Measurements from ENCODE around the gene STOX2. TPM values are rescaled to one million over a fixed set of nuclear protein-coding genes. Genes with fewer than 3 reads are reported as not detected.

The STOX2 gene
- total and polyA plus RNA-seq, 2 donors, result 1.3 to 5.3 TPM

GRCh38 chr4:184012937-184013336 lies 107.8 kb downstream of the STOX2 start:
- Histone ChIP-seq H3K4me3 (ENCODE audit: low read length in 2 of 2) (no peak overlapping the region), H3K27ac (ENCODE audit: low read depth in 1 of 2, low read length in 1 of 2) (peak overlapping the region in 1 of 2 donors; percentile 56), H3K27me3 (ENCODE audit: control insufficient read depth in 2 of 2, insufficient read depth in 1 of 2, low read length in 1 of 2) (no peaks in the 10 kb centered on the region), H3K9me3 (ENCODE audit: control insufficient read depth in 2 of 2, insufficient read depth in 1 of 2, low read length in 1 of 2) (peaks cover 0 to 13% of the 10 kb centered on the region in 2 donors), H3K36me3 (ENCODE audit: control insufficient read depth in 2 of 2, insufficient read depth in 2 of 2, low read length in 1 of 2) (no peaks in the 10 kb centered on the region), H3K4me1 (ENCODE audit: control insufficient read depth in 2 of 2, insufficient read depth in 2 of 2, low read length in 2 of 2) (peaks cover 6 to 31% of the 10 kb centered on the region in 2 donors)
- DNase-seq (ENCODE audit: low read depth in 6 of 9, low spot score in 9 of 9), result peak in 7 of 9 donors; percentile 15 to 75 (median 44)
- 4% methylated on average over 3 of the region's 3 CpGs for WGBS

- WGBS, result 96% methylated on average over 6 of the region's 6 CpGs
- H3K4me1 ChIP-seq (ENCODE audit: control insufficient read depth in 2 of 2, insufficient read depth in 2 of 2, low read length in 2 of 2), result peaks cover 6 to 31% of the 10 kb centered on the region in 2 donors
- peaks cover 0 to 12% of the 10 kb centered on the region in 2 donors for H3K9me3 ChIP-seq (ENCODE audit: control insufficient read depth in 2 of 2, insufficient read depth in 1 of 2, low read length in 1 of 2)
- no peak overlapping the region for H3K27ac ChIP-seq (ENCODE audit: low read depth in 1 of 2, low read length in 1 of 2)
- no peak for DNase-seq (ENCODE audit: low read depth in 6 of 9, low spot score in 9 of 9)
- H3K27me3 ChIP-seq (ENCODE audit: control insufficient read depth in 2 of 2, insufficient read depth in 1 of 2, low read length in 1 of 2), result no peaks in the 10 kb centered on the region
- no peaks in the 10 kb centered on the region for H3K36me3 ChIP-seq (ENCODE audit: control insufficient read depth in 2 of 2, insufficient read depth in 2 of 2, low read length in 1 of 2)
- no peak overlapping the region for H3K4me3 ChIP-seq (ENCODE audit: low read length in 2 of 2)
Observed at GRCh38 chr4:184014301-184014700, 109.2 kb downstream of the STOX2 start.

- H3K9me3 ChIP-seq (ENCODE audit: control insufficient read depth in 2 of 2, insufficient read depth in 1 of 2, low read length in 1 of 2), result no peaks in the 10 kb centered on the region
- H3K36me3 ChIP-seq (ENCODE audit: control insufficient read depth in 2 of 2, insufficient read depth in 2 of 2, low read length in 1 of 2), result no peaks in the 10 kb centered on the region
- peaks cover 6 to 22% of the 10 kb centered on the region in 2 donors for H3K4me1 ChIP-seq (ENCODE audit: control insufficient read depth in 2 of 2, insufficient read depth in 2 of 2, low read length in 2 of 2)
- DNase-seq (ENCODE audit: low read depth in 6 of 9, low spot score in 9 of 9), result no peak
- H3K27me3 ChIP-seq (ENCODE audit: control insufficient read depth in 2 of 2, insufficient read depth in 1 of 2, low read length in 1 of 2), result no peaks in the 10 kb centered on the region
- H3K4me3 ChIP-seq (ENCODE audit: low read length in 2 of 2), result no peak overlapping the region
- WGBS, result 96% methylated on average over 20 of the region's 20 CpGs
- H3K27ac ChIP-seq (ENCODE audit: low read depth in 1 of 2, low read length in 1 of 2), result no peak overlapping the region
Observed at GRCh38 chr4:184016759-184017668, 111.9 kb downstream of the STOX2 start.

- 97% methylated on average over 1 of the region's 1 CpG for WGBS
- H3K27ac ChIP-seq (ENCODE audit: low read depth in 1 of 2, low read length in 1 of 2), result no peak overlapping the region
- peaks cover 0 to 7% of the 10 kb centered on the region in 2 donors for H3K4me1 ChIP-seq (ENCODE audit: control insufficient read depth in 2 of 2, insufficient read depth in 2 of 2, low read length in 2 of 2)
- H3K4me3 ChIP-seq (ENCODE audit: low read length in 2 of 2), result no peak overlapping the region
- no peak for DNase-seq (ENCODE audit: low read depth in 6 of 9, low spot score in 9 of 9)
- no peaks in the 10 kb centered on the region for H3K9me3 ChIP-seq (ENCODE audit: control insufficient read depth in 2 of 2, insufficient read depth in 1 of 2, low read length in 1 of 2)
- H3K27me3 ChIP-seq (ENCODE audit: control insufficient read depth in 2 of 2, insufficient read depth in 1 of 2, low read length in 1 of 2), result no peaks in the 10 kb centered on the region
- no peaks in the 10 kb centered on the region for H3K36me3 ChIP-seq (ENCODE audit: control insufficient read depth in 2 of 2, insufficient read depth in 2 of 2, low read length in 1 of 2)
Observed at GRCh38 chr4:184019076-184019475, 114.0 kb downstream of the STOX2 start.

GRCh38 chr4:184019667-184020623 lies 114.8 kb downstream of the STOX2 start:
- H3K4me3 ChIP-seq (ENCODE audit: low read length in 2 of 2), result no peak overlapping the region

GRCh38 chr4:184021389-184021788 lies 116.3 kb downstream of the STOX2 start:
- Histone ChIP-seq H3K36me3 (ENCODE audit: control insufficient read depth in 2 of 2, insufficient read depth in 2 of 2, low read length in 1 of 2) (no peaks in the 10 kb centered on the region), H3K4me1 (ENCODE audit: control insufficient read depth in 2 of 2, insufficient read depth in 2 of 2, low read length in 2 of 2) (no peaks in the 10 kb centered on the region), H3K9me3 (ENCODE audit: control insufficient read depth in 2 of 2, insufficient read depth in 1 of 2, low read length in 1 of 2) (no peaks in the 10 kb centered on the region), H3K27ac (ENCODE audit: low read depth in 1 of 2, low read length in 1 of 2) (no peak overlapping the region), H3K4me3 (ENCODE audit: low read length in 2 of 2) (no peak overlapping the region), H3K27me3 (ENCODE audit: control insufficient read depth in 2 of 2, insufficient read depth in 1 of 2, low read length in 1 of 2) (no peaks in the 10 kb centered on the region)
- WGBS, result 98% methylated on average over 3 of the region's 3 CpGs
- DNase-seq (ENCODE audit: low read depth in 6 of 9, low spot score in 9 of 9), result no peak

More at GRCh38 chr4:184019667-184020623, 114.8 kb downstream of the STOX2 start:
- WGBS, result 96% methylated on average over 26 of the region's 26 CpGs
- H3K27me3 ChIP-seq (ENCODE audit: control insufficient read depth in 2 of 2, insufficient read depth in 1 of 2, low read length in 1 of 2), result no peaks in the 10 kb centered on the region
- no peak for DNase-seq (ENCODE audit: low read depth in 6 of 9, low spot score in 9 of 9)
- H3K9me3 ChIP-seq (ENCODE audit: control insufficient read depth in 2 of 2, insufficient read depth in 1 of 2, low read length in 1 of 2), result no peaks in the 10 kb centered on the region
- no peaks in the 10 kb centered on the region for H3K36me3 ChIP-seq (ENCODE audit: control insufficient read depth in 2 of 2, insufficient read depth in 2 of 2, low read length in 1 of 2)
- peaks cover 0 to 7% of the 10 kb centered on the region in 2 donors for H3K4me1 ChIP-seq (ENCODE audit: control insufficient read depth in 2 of 2, insufficient read depth in 2 of 2, low read length in 2 of 2)
- H3K27ac ChIP-seq (ENCODE audit: low read depth in 1 of 2, low read length in 1 of 2), result no peak overlapping the region

- peaks cover 7 to 11% of the 10 kb centered on the region in 2 donors for H3K4me1 ChIP-seq (ENCODE audit: control insufficient read depth in 2 of 2, insufficient read depth in 2 of 2, low read length in 2 of 2)
- H3K4me3 ChIP-seq (ENCODE audit: low read length in 2 of 2), result no peak overlapping the region
- WGBS, result 94% methylated on average over 9 of the region's 9 CpGs
- no peak overlapping the region for H3K27ac ChIP-seq (ENCODE audit: low read depth in 1 of 2, low read length in 1 of 2)
- H3K27me3 ChIP-seq (ENCODE audit: control insufficient read depth in 2 of 2, insufficient read depth in 1 of 2, low read length in 1 of 2), result no peaks in the 10 kb centered on the region
- no peak for DNase-seq (ENCODE audit: low read depth in 6 of 9, low spot score in 9 of 9)
- H3K9me3 ChIP-seq (ENCODE audit: control insufficient read depth in 2 of 2, insufficient read depth in 1 of 2, low read length in 1 of 2), result no peaks in the 10 kb centered on the region
- no peaks in the 10 kb centered on the region for H3K36me3 ChIP-seq (ENCODE audit: control insufficient read depth in 2 of 2, insufficient read depth in 2 of 2, low read length in 1 of 2)
Observed at GRCh38 chr4:184022679-184023383, 117.7 kb downstream of the STOX2 start.

GRCh38 chr4:184024637-184025036 lies 119.5 kb downstream of the STOX2 start:
- Histone ChIP-seq H3K4me3 (ENCODE audit: low read length in 2 of 2) (no peak overlapping the region), H3K27me3 (ENCODE audit: control insufficient read depth in 2 of 2, insufficient read depth in 1 of 2, low read length in 1 of 2) (no peaks in the 10 kb centered on the region), H3K36me3 (ENCODE audit: control insufficient read depth in 2 of 2, insufficient read depth in 2 of 2, low read length in 1 of 2) (no peaks in the 10 kb centered on the region), H3K27ac (ENCODE audit: low read depth in 1 of 2, low read length in 1 of 2) (no peak overlapping the region), H3K4me1 (ENCODE audit: control insufficient read depth in 2 of 2, insufficient read depth in 2 of 2, low read length in 2 of 2) (peaks cover 15 to 28% of the 10 kb centered on the region in 2 donors), H3K9me3 (ENCODE audit: control insufficient read depth in 2 of 2, insufficient read depth in 1 of 2, low read length in 1 of 2) (no peaks in the 10 kb centered on the region)
- 97% methylated on average over 4 of the region's 4 CpGs for WGBS
- DNase-seq (ENCODE audit: low read depth in 6 of 9, low spot score in 9 of 9), result no peak

All from thymus (tissue), 11 donors.